Stimulated activated CD8-positive, alpha-beta memory T cell treated with anti-CD3 and anti-CD28 coated beads, Interleukin-12 subunit alpha, Interleukin-12 subunit beta, amount 100 ng/mL, for 1 hour (primary cell): ENCODE measurements around the gene MYT1.
"Not testable (repeated sequence)": the region's sequence is repeated elsewhere in the genome, so short reads cannot be mapped to it uniquely, and the experiment has no call there.

ENCODE experiments used
- DNase-seq: peaks from one replicate; pipeline ENCODE4 v3.0.0-alpha.2; 2020; ENCODE audit warnings: low read depth

MYT1 gene

DNA sequence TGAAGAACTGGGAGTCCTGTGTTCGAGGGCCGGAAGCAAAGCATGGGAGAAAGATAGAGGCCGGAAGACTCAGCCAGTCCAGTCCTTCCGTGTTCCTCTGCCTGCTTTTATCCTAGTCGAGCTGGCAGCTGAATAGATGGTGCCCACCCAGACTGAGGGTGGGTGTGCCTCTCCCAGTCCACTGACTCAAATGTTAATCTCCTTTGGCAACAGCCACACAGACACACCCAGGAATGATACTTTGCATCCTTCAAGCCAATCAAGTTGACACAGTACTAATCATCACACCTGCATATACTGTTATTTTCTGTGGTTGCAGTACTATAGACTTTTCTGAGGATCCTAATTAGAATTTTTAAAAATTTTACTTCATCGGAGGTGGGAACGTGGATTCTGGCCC lies 112.6 kb downstream of the MYT1 start:
- DNase-seq, result no peak

- no peak for DNase-seq
These were observed 113.5 kb downstream of the MYT1 start for GRCh38 chr20:64277571-64278316.

DNA sequence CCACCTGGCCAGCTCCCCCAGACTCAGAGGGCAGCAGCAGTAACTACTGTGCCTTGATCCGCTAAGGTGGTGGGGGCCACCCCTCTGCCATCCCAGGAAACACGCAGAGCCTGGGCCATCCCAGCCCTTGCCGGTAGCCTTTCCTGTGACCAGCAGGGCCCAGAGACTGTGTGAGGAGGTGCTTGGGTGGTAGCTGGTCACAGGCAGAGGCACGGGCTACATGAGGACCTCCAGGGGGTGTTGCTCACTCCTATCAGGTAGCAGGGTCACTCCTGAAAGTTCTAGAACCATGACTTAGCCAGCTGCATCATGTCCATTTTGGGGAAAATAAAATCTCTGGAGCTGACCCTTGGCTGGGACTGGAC lies 114.0 kb downstream of the MYT1 start:
- no peak for DNase-seq

GRCh38 chr20:64279826-64280459 lies 115.7 kb downstream of the MYT1 start:
- no peak for DNase-seq

- DNase-seq, result no peak
These were observed 116.2 kb downstream of the MYT1 start for GRCh38 chr20:64280460-64280843.

GRCh38 chr20:64283646-64284045 lies 119.4 kb downstream of the MYT1 start:
- no peak for DNase-seq

DNA sequence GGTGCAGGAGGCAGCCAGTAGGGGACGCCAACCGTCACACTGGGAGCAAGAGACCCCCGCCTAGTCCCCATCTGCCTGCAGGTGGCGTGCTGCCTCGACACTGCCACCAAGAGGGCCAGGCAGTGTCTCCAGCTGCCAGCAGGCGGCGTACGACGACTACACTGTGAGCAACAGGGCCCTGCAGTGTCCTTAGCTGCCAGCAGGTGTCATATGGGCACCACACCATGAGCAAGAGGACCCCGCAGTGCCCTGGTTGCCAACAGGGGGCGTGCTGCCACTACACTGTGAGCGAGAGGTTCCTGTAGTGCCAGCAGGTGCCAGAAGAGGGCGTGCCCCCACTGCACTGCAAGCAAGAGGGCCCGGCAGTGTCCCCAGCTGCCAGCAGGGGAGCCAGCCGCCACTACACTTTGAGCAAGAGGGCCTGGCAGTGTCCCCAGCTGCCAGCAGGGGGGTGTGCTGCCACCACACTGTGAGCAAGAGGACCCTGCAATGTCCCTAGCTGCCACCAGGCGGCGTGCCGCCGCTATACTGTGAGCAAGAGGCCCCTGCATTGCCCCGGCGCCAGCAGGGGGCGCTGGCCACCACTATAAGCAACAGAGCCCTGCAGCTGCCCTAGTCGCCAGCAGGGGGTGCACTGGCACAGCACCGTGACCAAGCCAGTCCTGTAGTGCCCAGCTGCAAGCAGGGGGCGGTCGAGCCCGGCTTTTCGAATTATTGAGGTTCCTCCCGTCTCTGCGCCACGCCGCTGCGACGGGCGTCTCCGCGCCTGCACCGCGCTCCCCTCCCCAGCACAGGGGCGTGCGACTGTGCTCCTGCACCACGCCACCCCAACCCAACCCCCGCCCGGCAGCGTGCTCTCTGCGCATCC lies 121.6 kb downstream of the MYT1 start:
- peak; percentile 21 for DNase-seq

DNA sequence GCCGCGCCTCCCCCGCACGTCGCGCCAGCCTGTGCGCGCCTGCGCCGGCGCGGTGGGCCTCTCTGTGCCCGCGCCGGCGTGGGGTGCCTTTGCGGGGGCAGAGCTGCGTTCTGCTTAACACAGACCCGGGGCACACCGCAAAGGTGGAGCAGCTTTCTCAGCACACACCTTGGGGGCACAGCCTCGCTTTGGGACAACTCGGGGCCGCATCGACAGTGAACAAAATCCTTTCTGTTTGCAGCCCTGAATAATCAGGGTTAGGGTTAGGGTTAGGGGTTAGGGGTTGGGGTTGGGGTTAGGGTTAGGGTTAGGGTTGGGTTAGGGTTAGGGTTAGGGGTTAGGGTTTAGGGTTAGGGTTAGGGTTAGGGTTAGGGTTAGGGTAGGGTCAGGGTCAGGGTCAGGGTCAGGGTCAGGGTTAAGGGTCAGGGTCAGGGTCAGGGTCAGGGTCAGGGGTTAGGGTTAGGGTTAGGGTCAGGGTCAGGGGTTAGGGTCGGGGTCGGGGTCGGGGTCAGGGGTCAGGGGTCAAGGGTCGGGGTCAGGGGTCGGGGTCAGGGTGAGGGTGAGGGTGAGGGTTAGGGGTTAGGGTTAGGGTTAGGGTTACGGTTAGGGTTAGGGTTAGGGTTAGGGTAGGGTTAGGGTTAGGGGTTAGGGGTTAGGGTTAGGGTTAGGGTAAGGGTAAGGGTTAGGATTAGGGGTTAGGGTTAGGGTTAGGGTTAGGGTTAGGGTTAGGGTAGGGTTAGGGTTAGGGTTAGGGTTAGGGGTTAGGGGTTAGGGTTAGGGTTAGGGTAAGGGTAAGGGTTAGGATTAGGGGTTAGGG lies 122.4 kb downstream of the MYT1 start:
- DNase-seq, result not testable (repeated sequence)

DNA sequence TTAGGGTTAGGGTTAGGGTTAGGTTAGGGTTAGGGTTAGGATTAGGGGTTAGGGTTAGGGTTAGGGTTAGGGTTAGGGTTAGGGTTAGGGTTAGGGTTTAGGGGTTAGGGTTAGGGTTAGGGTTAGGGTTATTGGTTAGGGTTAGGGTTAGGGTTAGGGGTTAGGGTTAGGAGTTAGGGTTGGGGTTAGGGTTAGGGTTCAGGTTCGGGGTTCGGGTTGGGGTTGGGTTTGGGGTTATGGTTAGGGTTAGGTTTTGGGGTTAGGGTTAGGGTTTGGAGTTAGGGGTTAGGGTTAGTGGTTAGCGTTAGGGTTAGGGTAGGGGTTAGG lies 123.0 kb downstream of the MYT1 start:
- not testable (repeated sequence) for DNase-seq
